BE2C (cell line): ENCODE measurements around the gene ACMSD.
A peak's percentile ranks its signal among the peaks of the same experiment; 100 is the strongest.

ENCODE experiments used
- DNase-seq: peaks from one replicate; pipeline ENCODE4 v3.0.0-alpha.2; 2020
- H3K27me3 ChIP-seq: fragments of 250-450 bp; sonication (Bioruptor Pico); 2 replicates; pipeline ENCODE4 v1.5.1; 2020; ENCODE audit warnings: mild to moderate bottlenecking
- H3K36me3 ChIP-seq: fragments of 250-450 bp; sonication (Bioruptor Pico); 2 replicates; pipeline ENCODE4 v1.5.1; 2020; ENCODE audit warnings: mild to moderate bottlenecking
- H3K4me1 ChIP-seq: fragments of 250-450 bp; sonication (Bioruptor Pico); 2 replicates; pipeline ENCODE4 v1.5.1; 2020
- H3K4me3 ChIP-seq: 2 replicates; pipeline ENCODE4 v1.5.1; 2011; ENCODE audit warnings: low read depth, low read length
- H3K9me3 ChIP-seq: fragments of 250-450 bp; sonication (Bioruptor Pico); 2 replicates; pipeline ENCODE4 v1.5.1; 2020
- CTCF ChIP-seq: IDR thresholded peaks from 2 replicates; pipeline ENCODE4 v1.5.1; 2012; ENCODE audit warnings: mild to moderate bottlenecking, low read depth, low read length

The ACMSD gene

GRCh38 chr2:134917360-134917865 lies 79.0 kb downstream of the ACMSD start:
- Histone ChIP-seq H3K4me1 (no peaks in the 10 kb centered on the region), H3K27me3 (no peaks in the 10 kb centered on the region), H3K36me3 (no peaks in the 10 kb centered on the region), H3K9me3 (no peaks in the 10 kb centered on the region), H3K4me3 (peak overlapping the region; percentile 72)
- DNase-seq: no peak
- no peak for TF ChIP-seq CTCF

DNA sequence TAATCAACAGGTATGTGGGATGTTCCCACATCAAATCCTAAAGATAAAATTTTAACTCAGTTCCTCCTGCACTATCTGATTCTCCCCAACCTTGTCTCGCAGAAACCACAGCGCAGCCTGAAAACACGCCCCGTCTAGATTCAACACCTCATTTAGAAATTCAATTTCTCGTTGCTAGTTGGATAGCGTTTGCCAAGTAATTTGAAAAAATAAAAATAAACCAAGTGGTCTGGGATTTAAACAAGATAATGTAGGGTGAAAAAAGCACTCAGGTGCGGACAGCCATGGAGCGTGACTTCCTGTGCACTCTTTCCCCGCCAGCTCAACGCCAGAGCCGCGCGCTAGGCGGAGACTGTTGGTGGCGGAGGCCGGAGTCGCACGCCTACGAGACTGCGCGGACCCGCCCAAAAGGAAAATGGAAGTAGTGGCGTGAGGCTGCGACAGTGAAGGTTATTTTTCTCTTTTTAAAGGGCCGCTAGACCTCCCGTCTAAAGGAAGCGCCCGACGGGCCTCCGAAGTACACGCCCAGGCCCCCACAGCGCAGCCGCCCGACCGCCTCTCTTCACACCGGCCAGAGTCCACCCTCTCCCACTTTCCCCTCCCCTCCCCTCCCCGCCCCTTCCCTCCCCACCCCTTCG lies 79.6 kb downstream of the ACMSD start:
- Histone ChIP-seq H3K36me3 (no peaks in the 10 kb centered on the region), H3K27me3 (no peaks in the 10 kb centered on the region), H3K9me3 (no peaks in the 10 kb centered on the region), H3K4me3 (peak overlapping the region; percentile 72), H3K4me1 (no peaks in the 10 kb centered on the region)
- no peak for DNase-seq
- no peak for TF ChIP-seq CTCF

GRCh38 chr2:134918526-134919340 lies 80.3 kb downstream of the ACMSD start, which contains the start of gene CCNT2:
TSS of gene CCNT2 (plus strand) at chr2:134918822. CDS start at chr2:134918855, 33 bp downstream.
- peak; percentile 96 for DNase-seq
- H3K4me3 ChIP-seq: peak within 1 kb of the TSS; percentile 72
- H3K27me3 ChIP-seq: no peaks in the 10 kb centered on the region
- H3K36me3 ChIP-seq: no peaks in the 10 kb centered on the region
- H3K9me3 ChIP-seq: no peaks in the 10 kb centered on the region
- no peak for TF ChIP-seq CTCF
- H3K4me1 ChIP-seq: no peaks in the 10 kb centered on the region

- TF ChIP-seq CTCF: no peak
- H3K4me3 ChIP-seq: peak overlapping the region; percentile 72
- H3K36me3 ChIP-seq: no peaks in the 10 kb centered on the region
- no peak for DNase-seq
- no peaks in the 10 kb centered on the region for H3K4me1 ChIP-seq
- H3K9me3 ChIP-seq: no peaks in the 10 kb centered on the region
- no peaks in the 10 kb centered on the region for H3K27me3 ChIP-seq
Observed at GRCh38 chr2:134919341-134920210, 81.2 kb downstream of the ACMSD start.

DNA sequence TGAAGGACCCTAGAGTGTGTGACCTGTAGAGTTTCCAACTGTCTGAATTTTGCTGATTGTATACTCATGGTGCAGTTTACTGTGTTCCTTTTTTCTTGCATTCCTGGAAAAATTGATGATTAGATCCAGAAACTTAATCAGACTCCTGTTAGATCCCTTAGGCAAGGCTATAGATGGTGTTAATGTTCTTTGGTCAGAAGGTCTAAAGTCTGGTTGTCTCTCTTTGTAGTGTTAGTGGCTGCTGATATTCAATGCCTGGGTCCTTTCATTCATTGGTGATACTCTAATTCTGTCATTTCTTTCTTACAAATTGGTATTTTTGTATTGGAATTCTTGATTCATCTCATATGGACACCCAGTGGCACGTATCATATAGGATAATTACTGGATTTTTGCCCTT lies 86.5 kb downstream of the ACMSD start:
- Histone ChIP-seq H3K27me3 (no peaks in the 10 kb centered on the region), H3K4me3 (no peak overlapping the region), H3K36me3 (no peaks in the 10 kb centered on the region), H3K4me1 (no peaks in the 10 kb centered on the region), H3K9me3 (no peaks in the 10 kb centered on the region)
- TF ChIP-seq CTCF: no peak
- no peak for DNase-seq
